Hematopoietic multipotent progenitor cell treated with erythropoietin and hydrocortisone succinate and interleukin-3 and kit ligand, for 17 days (in vitro differentiated cells): ENCODE measurements around the gene MYLK.
"Not testable (repeated sequence)": the region's sequence is repeated elsewhere in the genome, so short reads cannot be mapped to it uniquely, and the experiment has no call there.

ENCODE experiments used
- DNase-seq: peaks from one replicate; pipeline ENCODE4 v3.0.0-alpha.2; 2015; ENCODE audit warnings: low spot score

MYLK gene

DNA sequence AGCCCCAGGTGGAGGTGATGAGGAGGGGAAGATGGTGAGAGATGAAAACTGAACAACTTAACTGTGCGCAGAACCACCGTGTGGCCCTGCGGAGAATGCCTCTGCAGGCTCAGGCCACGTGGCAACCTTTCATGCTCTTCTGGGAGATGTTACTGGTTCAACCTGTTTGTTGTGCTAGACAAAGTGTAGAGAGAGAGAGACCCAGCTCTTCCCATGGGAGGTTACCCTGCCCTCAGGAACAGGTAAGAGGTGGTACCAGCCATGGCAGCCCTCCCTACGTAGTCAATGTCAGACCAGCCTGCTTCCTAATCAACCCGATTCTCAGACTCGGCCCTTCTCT is 262.3 kb downstream of the MYLK start:
- no peak for DNase-seq

DNA sequence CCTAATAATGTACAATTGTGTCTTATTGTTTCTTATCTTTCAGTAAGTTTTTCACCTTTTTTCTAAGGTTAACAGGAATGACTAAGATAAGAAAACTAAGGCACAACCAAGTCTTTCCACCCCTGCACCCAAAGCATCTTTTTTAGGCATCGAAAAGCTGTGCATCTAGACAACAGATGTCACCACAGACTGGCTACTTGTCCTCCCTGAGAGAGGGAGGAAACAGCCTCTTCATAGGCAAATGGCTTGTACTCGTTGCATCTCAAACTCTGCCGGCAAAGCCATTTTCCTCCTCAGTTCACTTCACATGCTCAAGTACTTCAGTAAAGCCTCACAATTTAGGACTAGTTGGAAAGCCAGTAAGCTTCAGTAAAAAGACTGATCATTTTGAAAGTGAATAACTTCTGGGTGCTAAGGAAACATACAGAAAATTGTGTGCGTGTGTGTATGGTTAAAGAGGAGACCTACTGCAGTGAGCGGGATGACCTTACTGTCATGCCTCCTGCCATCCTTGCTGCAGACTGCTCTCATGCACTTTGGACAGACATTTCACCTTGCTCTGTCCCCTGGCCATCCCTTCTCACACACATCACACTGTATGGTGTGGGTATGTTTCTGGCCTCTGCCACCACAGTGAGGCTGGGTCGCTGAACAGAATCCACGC is 262.8 kb downstream of the MYLK start:
- DNase-seq: no peak

DNA sequence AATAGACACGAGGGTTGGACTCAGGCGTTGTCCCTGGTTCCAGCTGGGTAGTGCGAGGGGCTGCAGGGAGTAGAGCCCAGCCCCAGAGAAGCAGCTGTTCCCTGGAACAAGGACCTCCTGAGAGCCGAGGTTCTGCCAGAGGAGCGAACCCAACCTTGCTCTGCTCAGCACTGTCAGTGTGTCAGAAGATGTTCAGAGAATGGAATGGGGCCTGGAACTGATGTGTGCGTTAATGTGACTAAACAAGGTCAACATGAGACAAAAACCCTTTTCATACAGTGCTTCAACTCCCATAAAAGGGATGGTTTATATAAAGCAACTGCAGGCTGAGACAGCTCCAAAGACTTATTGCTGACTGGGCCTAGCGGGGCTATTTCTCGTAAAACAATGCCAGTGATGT is 263.8 kb downstream of the MYLK start:
- no peak for DNase-seq

DNA sequence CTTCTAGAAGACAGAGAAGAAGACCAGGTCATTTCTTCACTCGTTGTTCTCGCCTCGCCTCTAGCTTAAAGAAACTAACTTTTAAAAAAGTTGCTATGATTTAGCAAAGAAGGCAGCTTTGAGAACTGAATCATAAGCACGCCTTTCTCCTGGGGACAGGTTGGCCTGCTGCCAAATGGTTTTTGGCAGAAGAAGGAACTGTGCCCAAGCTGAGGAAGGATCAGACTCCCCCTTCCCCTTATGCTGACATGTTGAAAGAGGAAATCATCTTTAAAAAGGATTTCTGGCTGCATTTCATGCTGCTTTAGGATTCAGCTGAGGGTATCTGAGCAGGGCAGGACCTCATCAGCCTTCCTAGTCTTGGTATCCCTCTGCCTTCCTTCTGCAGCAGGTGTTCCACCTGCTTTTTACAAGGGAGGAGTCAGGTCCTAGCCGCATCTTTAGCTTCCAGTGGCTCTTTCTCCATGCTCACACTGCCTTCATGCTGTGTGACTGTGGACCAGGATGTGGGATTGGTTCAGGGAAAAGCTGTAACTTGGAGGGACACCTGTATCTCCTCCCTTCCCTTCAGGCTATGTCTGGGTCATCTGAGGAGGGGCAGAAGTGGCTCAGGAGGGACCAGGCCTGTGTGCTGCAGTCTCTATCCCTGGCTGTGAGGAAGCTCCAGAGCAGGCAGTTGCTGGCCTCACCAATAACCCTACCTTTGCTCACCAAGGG is 265.2 kb downstream of the MYLK start:
- DNase-seq: peak; percentile 27

DNA sequence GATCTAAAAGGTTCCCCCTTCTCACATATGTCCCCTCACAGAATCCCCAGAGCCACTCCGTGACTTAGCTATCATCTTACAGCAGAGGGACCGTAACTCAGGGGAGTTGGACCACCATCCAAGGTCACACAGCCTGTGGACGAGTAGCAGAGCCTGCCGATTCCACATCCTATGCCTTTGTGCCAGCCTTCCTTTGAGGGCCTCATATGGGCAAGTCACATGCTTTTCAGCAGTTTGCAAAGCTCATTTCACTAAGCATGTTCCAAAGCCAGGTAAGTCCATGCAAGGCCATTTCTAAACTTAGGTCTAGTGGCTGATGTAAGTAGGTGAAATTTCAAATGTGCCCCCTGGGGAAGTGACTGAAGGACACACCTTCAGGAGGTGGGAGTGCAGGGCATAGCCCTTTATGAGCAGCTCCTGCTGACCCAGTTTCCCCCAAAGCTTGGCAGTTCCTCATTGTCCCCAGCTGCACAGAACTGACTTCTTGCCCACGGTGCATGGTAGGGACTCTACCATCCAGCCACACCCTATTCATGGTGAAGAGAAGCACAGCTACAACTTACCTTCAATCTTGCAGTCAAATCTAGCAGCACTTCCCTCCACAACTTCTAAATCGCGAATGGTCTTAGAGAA is 265.9 kb downstream of the MYLK start:
- DNase-seq: no peak

DNA sequence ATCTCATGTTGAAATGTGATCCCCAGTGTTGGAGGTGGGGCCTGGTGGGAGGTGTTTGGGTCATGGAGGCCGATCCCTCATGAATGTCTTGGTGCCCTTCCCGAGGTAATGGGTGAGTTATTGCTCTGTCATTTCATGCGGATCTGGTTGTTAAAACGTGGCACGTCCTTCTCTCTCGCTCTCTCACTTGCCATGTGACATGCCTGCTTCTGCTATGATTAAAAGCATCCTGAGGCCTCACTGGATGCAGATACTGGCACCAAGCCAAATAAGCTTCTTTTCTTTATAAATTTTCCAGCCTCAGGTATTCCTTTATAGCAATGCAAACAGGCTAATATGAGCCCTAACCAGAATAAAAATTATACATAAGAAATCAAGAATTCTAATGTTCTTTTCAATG is 267.5 kb downstream of the MYLK start:
- no peak for DNase-seq

DNA sequence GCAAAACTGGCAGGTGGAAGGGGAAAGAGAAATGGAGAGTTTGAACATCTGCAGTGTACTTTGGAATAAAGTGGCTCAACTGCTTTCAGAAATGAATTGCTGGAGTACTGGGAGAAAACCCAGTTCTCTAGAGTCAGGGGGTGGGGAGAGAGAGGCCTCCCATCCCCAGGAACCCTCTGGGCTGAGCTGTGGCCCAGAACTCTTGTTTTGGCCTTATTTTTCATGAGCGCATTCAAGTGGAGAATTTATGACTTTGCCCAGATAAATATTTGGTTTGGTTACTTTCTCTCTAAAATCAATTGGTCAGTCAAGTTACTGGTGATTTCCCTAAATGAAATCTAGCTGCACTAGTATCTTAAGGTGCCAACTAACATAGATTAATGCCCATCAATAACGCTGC is 270.6 kb downstream of the MYLK start:
- DNase-seq: no peak

DNA sequence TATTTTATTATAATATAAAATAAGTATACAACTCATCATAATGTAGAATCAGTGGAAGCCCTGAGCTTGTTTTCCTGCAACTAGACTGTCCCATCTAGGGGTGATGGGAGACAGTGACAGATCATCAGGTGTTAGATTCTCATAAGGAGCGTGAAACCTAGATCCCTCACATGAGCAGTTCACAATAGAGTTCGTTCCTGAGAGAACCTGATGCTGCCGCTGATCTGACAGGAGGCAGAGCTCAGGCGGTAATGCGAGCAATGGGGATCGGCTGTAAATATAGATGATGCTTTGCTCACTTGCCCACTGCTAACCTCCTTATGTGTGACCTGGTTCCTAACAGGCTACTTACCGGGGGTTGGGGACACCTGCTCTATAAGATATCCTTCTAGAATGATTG is 272.5 kb downstream of the MYLK start:
- DNase-seq: not testable (repeated sequence)

DNA sequence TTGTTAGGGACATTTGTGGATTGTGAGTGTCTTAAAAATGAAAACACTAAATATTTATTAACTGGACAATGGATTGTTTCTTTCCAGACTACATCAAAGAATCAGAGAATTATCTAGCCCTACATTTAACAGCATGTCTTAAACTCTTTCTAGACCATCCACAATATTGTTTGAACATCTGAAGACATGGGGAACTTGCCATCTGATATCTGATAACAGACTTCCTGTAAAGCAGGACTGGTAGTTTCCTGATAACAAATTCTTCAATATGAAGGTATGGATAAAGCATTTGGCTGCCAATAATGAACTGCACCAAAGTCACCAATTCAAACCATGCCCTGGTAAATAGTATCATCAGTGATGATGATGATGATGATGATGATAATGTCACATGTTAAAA is 273.1 kb downstream of the MYLK start:
- no peak for DNase-seq

DNA sequence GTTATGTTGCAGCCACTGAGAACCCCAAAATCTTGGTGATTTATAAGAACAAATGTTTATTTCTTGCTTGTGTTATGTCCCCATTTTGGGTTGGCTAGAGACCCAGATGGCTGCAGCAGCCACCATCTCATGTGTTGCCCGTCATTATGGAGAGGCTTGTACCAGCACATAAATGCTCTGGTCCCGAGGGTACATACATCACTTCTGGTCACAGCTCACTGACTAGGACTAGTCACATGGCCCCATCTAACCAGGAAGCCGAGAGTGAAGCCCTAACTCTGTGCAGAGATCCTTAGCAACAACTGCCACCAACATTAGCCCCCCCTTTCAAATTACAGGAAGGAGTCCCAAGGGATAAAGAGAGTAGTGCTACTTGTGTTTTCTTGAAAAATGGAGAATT is 273.8 kb downstream of the MYLK start:
- DNase-seq: no peak

DNA sequence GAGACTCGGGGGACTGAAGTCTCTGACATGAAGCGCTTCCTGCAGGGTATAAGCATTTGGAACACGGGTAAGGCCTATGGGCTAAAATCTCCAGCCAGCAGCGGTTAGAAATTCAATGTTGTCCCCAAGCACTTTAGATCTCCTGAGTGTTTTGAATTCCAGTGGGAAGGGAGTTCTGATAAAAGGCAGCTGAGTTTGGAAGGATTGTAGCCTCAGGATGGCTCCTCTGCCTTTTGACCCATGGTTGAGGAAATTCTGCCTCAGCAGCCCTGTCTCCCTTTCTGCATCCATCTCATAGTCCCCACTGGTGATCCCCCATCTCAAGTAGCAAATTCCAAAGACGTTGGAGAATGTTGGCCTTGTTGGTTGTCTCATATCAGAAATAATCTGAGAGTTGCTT is 275.1 kb downstream of the MYLK start:
- DNase-seq: no peak

DNA sequence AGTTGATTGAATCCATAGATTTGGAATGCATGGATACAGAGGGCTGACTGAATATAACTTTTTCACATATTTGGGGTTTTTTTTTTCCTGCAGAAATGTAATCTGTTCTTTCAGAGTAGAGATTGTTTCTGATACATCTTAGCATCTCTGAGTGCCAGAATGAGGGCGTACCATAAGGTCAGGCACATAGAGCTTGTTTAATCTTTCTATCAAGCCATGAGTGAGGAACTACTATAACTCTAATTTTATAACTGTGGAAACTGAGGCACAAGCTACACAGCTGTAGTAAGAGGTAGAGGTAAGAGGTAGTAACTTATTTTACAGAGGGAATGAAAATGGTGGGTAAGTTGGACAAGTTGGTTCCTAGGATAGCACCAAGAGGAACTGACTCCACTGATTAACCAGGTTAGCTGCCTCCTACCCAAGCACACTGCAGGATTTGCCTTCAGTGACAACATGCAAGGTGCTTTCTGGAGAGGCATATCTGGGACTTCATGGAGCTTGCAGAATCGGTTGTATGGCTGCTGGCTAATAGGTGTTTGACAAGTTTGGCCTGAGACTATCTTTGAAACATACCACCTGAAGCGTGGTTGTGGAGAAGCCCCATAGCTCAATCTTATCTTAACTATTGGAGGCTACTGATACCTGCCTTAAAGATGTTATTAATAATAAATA is 275.7 kb downstream of the MYLK start:
- DNase-seq: no peak

DNA sequence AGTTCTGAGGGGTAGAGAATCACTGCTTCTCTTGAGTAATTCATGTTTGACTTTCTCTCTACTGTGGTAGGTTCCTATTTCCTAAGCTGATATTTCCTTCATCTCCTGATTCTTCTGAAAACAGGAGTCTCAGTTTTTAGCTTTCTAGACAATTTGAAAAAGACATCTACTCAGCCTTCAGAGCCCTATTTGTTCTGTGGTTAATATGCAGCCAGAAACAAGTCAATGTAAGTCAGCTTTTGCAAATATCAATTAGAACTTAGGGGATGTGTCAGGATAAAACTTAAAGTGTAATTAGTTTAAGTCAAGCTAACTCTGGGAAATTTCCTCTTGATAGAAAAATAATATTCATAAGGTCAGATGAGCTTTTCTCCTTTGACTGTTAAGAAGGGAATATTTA is 277.6 kb downstream of the MYLK start:
- DNase-seq: no peak

DNA sequence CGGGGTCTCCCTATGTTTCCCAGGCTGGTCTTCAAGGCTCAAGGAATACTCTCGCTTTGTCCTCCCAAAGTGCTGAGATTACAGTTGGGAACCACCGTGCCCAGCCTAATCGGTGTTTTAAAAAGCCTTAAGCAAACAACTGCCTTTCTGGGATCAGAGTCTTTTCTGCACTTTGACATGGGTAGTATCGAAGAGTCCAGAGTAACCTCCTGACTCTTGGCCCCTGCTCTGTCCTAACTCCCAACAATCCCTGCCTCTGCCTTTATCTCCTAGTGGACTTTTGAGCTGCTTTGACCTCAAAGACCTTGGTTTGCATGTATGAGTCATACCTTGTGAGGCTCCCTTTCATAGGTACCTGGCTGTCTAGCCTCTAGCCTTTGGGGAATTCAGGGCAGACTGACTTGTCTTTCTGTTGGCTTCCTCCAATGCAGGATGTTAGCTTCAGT is 278.3 kb downstream of the MYLK start:
- DNase-seq: no peak

DNA sequence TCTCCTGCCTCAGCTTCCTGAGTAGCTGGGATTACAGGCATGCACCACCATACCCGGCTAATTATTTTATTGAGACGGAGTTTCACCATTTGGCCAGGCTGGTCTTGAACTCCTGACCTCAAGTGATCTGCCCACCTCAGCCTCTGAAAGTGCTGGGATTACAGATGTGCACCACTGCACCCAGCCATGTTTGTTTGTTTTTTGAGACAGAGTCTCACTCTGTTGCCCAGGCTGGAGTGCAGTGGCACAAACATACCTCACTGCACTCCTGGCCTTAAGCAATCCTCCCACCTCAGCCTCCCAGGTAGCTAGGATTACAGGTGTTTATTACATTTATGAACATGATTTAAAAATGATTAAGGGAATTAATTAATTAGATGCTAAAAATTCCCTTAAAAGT is 281.0 kb downstream of the MYLK start:
- not testable (repeated sequence) for DNase-seq

DNA sequence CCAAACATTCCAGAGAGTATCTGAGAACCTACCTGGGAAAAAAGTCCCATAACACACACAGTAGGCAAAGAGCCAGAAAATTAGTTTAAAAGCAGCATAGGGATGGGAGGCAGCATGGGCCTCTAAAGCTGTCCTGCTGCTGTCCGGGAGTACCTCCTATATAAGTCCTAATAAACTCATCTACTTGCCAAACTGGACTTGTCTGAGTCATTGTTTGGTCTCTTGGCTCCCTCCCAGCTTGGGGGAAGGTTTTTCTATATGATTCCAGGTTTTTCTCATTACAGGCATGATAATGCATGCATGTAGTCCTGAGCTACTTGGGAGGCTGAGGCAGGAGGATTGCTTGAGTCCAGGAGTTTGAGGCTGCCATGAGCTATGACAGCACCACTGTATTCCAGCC is 281.8 kb downstream of the MYLK start:
- DNase-seq: peak; percentile 59

DNA sequence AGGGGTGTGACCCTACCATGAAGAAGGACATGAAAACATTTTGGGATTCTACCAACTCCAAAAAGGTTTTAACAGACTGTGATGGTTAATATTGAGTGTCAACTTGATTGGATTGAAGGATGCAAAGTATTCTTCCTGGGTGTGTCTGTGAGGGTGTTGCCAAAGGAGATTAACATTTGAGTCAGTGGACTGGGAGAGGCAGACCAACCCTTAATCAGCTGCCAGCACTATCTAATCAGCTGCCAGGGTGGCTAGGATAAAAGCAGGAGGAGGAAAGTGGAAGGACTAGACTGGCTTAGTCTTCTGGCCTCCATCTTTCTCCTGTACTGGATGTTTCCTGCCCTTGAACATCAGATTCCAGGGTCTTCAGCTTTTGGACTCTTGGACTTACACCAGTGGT is 283.3 kb downstream of the MYLK start:
- peak; percentile 45 for DNase-seq

DNA sequence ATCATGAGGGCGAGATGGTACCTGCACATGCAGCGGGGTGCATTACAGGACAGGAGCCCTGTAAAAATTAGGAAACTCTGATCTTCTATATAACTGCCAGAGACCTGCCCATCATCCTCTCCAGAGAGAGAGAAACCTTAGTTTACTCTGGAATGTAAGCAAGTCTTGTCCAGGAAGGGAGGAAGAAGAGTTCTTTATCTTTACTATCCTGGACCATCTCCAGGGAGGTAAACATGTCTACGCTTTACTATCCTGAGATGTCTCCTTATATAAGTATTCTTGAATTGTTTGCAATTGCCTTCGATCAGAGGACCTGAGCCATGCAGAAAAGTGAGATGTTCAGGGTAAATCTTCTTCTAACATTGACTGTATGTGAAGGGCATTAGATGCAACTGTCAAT is 286.6 kb downstream of the MYLK start:
- DNase-seq: no peak

DNA sequence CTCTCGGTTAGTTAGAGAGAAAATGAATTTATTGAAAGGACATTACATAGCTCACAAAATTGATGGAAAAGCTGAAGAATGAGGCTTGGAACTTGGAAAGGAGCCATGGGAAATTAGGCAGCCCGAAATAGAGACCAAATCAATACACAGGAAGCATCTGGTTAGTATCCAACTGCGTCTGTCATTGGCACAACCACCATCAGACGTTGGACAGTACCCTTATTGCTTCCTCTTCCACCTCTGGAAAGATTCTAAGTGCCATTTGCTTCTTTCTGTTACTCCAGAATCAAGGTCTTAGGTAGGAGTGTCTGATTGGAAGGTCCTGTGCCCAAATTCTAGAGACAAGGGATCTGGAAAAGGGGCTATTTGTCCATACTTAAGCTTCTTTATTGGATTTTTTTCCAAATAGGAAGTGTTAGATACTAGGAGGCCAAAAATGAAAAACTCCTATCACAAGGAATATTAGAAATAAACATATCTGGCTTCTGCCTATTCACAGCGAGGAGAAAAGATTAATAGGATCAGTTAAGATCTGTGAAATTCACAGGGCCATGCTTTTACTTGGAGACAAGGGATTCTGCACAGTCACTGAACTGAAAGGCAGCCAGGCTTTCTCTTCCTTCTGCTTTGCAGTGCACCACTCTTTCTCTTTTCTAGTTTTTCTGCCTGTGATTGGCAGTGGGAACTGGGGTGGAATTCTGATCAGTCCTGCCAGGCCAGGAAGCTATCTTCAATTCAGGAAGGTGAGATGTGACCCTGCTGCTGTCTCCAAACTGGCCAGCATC is 288.5 kb downstream of the MYLK start:
- DNase-seq: no peak

DNA sequence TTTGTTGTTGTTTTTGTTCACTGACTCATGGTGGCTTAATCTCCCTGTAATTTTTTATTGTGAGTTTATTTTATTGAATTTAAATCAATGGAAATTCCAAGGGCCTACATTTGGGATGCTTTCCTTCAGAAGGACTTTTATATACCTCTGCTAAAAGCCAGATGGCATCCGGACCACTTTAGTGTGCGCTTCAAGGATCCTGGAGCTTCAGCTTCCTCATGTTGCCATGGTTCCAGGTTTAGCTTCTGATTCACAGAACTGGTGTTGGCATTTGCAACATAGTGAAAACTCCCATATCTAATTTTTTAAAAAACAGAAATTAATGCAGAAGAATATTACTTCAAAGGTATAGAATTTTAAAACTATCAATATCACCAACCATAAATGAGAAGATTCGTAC is 290.8 kb downstream of the MYLK start:
- no peak for DNase-seq

DNA sequence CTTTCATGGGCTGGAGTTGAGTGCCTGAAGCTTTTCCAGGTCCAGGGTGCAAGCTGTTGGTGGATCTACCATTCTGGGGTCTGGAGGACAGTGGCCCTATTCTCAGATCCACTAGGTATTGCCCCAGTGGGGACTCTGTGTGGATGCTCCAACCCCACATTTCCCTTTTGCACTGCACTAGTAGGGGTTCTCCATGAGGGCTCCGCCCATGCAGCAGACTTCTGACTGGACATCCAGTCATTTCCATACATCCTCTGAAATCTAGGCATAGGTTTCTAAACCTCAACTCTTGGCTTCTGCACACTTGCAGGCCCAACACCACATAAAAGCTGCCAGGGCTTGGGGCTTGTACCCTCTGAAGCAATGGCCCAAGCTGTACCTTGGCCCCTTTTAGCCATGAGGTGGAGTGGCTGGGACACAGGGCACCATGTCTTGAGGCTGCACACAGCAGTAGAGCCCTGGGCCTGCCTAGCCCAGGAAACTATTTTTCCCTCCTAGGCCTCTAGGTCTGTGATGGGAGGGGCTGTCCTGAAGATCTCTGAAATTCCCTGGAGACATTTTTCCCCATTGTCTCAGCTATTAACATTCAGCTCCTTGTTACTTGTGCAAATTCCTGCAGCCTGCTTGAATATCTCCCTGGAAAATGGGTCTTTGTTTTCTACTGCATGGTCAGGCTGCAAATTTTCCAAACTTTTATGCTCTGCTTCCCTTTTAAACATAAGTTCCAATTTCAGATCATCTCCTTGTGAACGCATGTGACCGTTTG is 293.3 kb downstream of the MYLK start:
- no peak for DNase-seq

DNA sequence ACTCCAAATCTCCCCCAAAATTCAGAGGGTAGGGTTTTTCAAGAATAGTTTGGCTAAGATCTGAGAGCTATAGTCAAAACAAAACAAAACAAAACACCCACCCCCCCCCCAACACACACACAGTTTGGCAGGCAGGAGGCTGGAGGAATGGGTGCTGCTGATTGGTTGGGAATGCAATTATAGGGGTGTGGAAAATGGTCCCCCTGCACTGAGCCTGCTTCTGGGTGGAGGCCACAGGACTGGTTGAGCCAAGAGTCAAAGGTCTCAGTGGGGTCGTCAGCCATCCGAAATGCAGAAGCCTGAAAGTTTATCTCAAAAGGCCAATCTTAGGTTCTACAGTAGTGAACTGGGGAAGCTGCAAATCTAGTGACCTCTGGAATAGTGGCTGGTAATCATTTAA is 296.7 kb downstream of the MYLK start:
- DNase-seq: no peak
